ENCODE measurements around the gene PPIF.

Gene PPIF

GRCh38 chr10:79375321-79376077, 28.2 kb downstream of the PPIF start:
- no peak for FAIRE-seq

GRCh38 chr10:79376078-79376628, 28.9 kb downstream of the PPIF start:
- no peak for FAIRE-seq

- no peak for FAIRE-seq
Measured at GRCh38 chr10:79376751-79377556, 29.7 kb downstream of the PPIF start.

- FAIRE-seq, result no peak
Measured at GRCh38 chr10:79377557-79378382, 30.5 kb downstream of the PPIF start.

- no peak for FAIRE-seq
Measured at GRCh38 chr10:79378383-79378646, 31.0 kb downstream of the PPIF start.

GRCh38 chr10:79378647-79379511, 31.6 kb downstream of the PPIF start:
- no peak for FAIRE-seq

GRCh38 chr10:79379512-79380124, 32.3 kb downstream of the PPIF start:
- no peak for FAIRE-seq

- FAIRE-seq, result no peak
Measured at GRCh38 chr10:79380125-79380945, 33.1 kb downstream of the PPIF start.

- no peak for FAIRE-seq
Measured at GRCh38 chr10:79380946-79381721, 33.9 kb downstream of the PPIF start.

- no peak for FAIRE-seq
Measured at GRCh38 chr10:79381804-79382221, 34.5 kb downstream of the PPIF start.

- FAIRE-seq, result no peak
Measured at GRCh38 chr10:79382491-79382941, 35.2 kb downstream of the PPIF start.

GRCh38 chr10:79383974-79384606, 36.8 kb downstream of the PPIF start:
- FAIRE-seq, result no peak

GRCh38 chr10:79384773-79385391, 37.6 kb downstream of the PPIF start:
- no peak for FAIRE-seq

GRCh38 chr10:79385392-79385795, 38.1 kb downstream of the PPIF start:
- no peak for FAIRE-seq

- FAIRE-seq, result no peak
Measured at GRCh38 chr10:79385804-79386531, 38.7 kb downstream of the PPIF start.

- FAIRE-seq, result no peak
Measured at GRCh38 chr10:79386637-79387465, 39.6 kb downstream of the PPIF start.

- FAIRE-seq, result no peak
Measured at GRCh38 chr10:79387466-79387973, 40.3 kb downstream of the PPIF start.

All from colon (tissue), 2 donors.